Measurements from ENCODE around the gene PHF5A.

PHF5A gene

DNA sequence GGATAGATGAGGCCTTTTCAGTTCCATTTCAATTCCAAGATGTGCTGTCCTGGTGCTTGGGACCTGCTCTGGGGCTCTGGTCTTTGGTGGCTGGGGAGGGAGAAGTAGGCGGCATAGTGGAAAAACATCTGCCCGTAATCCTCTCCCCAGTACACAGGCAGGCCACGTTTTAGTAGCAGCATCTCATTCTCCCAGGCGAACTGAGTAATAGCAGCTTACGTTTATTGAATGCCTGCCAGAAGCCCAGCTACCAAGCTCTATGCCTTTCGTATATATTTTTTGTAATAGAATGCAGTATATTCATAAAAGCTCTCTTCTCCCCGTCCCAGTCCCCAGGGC, 11.9 kb upstream of the PHF5A start:
- no peak overlapping the region for H3K4me3 ChIP-seq (ENCODE audit: low read depth, low read length)
- no peak for DNase-seq (ENCODE audit: low read depth)
- TF ChIP-seq, protein P1, sequence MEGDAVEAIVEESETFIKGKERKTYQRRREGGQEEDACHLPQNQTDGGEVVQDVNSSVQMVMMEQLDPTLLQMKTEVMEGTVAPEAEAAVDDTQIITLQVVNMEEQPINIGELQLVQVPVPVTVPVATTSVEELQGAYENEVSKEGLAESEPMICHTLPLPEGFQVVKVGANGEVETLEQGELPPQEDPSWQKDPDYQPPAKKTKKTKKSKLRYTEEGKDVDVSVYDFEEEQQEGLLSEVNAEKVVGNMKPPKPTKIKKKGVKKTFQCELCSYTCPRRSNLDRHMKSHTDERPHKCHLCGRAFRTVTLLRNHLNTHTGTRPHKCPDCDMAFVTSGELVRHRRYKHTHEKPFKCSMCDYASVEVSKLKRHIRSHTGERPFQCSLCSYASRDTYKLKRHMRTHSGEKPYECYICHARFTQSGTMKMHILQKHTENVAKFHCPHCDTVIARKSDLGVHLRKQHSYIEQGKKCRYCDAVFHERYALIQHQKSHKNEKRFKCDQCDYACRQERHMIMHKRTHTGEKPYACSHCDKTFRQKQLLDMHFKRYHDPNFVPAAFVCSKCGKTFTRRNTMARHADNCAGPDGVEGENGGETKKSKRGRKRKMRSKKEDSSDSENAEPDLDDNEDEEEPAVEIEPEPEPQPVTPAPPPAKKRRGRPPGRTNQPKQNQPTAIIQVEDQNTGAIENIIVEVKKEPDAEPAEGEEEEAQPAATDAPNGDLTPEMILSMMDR (IDR thresholded peaks at IDR 0.05; ENCODE audit: control insufficient read depth, extremely low read depth, insufficient read depth) = no peak

DNA sequence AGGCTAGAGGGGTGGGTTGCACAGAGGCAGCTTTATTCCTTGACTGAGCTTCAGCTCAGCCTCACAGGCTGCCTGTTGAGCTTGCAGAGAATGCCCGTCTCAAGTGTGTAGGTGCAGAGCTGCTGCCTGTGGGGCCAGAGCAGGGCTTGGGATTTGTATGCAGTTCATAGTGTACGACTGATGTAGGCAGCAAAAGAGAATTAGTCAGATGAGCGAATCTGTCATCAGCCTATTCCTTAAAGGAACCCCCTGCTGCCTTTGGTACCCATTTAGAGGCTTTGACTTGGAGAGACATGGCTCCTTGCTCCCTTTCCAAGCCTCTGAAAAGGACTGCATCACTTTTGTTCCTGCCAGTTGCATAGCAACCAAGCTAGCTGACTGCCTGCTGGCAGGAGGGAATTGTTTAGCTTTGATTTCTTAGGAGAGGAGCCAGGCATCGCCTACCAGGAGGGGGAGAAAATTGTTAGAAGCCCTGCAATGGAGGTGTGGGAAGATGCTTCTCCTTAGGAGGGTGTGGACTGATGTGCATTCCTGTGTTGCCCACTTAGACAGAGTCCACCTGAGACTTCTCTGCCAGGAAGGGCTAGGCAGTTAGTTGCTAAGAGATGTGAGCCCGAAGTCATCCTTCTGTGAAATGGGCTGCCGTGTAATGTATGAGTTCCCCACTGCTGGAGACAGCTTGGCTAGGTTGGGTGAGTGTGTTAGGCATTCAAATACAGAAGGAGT, 11.3 kb upstream of the PHF5A start:
- DNase-seq (ENCODE audit: low read depth) = no peak
- no peak overlapping the region for H3K4me3 ChIP-seq (ENCODE audit: low read depth, low read length)
- TF ChIP-seq, protein P1 (IDR thresholded peaks at IDR 0.05; ENCODE audit: control insufficient read depth, extremely low read depth, insufficient read depth) = no peak

DNA sequence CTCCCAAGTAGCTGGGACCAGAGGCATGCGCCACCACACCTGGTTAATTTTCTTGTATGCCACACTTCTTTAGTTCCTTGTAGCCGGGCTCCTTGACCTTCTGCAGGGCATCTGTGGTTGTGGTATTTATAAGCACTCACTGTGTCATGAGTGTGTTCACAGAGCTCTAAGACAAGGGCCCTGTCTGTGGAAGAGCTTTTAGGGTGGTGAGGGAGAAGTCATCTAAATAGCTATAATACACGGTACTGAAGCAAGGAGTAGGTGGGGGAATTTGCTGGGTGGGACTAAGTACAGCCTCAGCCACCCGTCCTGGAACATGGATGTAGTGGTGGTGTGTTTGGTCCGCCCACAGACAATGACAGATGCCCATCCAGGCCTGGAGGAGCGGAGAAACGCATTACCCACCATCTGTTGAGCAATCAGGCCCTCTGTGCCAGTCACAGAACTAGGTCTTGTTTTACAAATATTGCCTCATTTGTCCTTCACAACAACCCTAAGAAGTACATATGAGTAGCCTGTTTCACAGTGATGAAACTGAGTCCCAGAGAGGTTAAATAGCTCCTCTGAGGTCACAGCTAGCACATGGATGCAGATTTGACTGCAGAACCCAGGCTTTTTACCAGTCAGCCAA, 10.5 kb upstream of the PHF5A start:
- TF ChIP-seq, protein P1 (IDR thresholded peaks at IDR 0.05; ENCODE audit: control insufficient read depth, extremely low read depth, insufficient read depth) = no peak
- no peak for DNase-seq (ENCODE audit: low read depth)

DNA sequence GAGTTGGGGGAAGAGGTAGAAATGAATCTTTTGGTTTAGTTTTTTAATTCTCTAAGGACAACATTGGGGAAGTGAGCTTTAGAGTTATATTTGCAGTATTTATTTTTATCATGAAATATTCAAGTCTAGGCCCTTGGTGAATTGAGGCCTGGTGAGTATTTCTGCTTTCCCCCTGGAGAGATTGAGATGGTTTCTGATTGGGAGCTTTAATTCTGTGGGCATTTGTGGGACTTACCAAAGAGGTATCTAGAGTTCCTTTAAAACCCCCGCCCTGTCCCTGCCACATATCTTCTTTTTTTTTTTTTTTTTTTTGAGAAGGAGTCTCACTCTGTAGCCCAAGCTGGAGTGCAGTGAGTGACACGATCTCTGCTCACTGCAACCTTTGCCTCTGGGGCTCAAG, 10.0 kb upstream of the PHF5A start:
- TF ChIP-seq, protein P1 (IDR thresholded peaks at IDR 0.05; ENCODE audit: control insufficient read depth, extremely low read depth, insufficient read depth) = no peak
- H3K4me3 ChIP-seq (ENCODE audit: low read depth, low read length) = no peak overlapping the region

More for the DNA sequence above, 10.5 kb upstream of the PHF5A start:
- no peak overlapping the region for H3K4me3 ChIP-seq (ENCODE audit: low read depth, low read length)

DNA sequence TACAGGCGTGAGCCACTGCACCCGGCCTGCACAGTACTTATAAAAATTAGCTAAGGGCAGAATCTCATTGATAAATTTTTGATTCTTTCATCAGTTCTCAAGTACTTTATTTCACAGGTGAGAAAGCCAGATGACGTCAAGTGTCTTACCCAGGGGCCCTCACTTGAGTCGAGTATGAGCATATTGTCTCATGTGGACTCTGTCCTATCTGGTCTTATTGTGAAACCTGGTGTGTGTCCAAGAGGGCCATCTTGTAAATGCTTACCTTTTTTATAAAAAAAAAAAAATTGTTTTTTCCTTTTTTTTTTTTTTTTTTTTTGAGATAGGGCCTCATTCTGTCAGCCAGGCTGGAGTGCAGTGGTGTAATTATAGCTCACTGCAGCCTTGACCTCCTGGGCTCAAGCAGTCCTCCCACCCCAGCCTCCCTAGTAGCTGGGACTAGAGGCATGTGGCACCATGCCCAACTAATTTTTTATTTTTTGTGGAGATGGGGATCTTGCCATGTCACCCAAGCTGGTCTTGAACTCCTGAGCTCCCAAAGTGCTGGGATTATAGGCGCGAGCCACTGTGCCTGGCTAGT, 6.5 kb upstream of the PHF5A start:
- DNase-seq (ENCODE audit: low read depth) = no peak
- TF ChIP-seq, protein P1 (IDR thresholded peaks at IDR 0.05; ENCODE audit: control insufficient read depth, extremely low read depth, insufficient read depth) = no peak
- no peak overlapping the region for H3K4me3 ChIP-seq (ENCODE audit: low read depth, low read length)

More for the DNA sequence above, 10.0 kb upstream of the PHF5A start:
- no peak for DNase-seq (ENCODE audit: low read depth)

DNA sequence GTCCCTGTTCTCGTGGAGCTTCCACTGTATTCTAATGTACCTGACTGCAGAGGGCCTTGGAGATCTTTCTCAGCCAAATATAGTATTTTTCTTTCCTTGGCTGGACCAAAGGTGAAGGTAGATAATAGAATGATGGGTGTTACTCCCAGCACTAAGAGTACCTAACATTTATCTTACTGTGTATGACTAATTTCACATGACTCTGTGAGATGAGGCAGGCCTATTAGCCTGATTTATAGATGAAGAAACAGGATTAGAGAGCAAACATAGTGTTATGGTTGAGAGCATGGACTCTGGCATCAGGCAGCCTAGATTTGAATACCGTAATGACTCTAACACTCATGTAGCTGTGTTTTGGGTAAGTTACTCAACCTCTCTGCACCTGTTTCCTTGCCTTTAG, 3.1 kb upstream of the PHF5A start:
- TF ChIP-seq, protein P1 (IDR thresholded peaks at IDR 0.05; ENCODE audit: control insufficient read depth, extremely low read depth, insufficient read depth) = no peak
- H3K4me3 ChIP-seq (ENCODE audit: low read depth, low read length) = no peak overlapping the region
- no peak for DNase-seq (ENCODE audit: low read depth)

Data from LNCaP clone FGC (cell line).